NCI-H128 (cell line): ENCODE results near the gene FAF1.
"Not testable (repeated sequence)": the region's sequence is repeated elsewhere in the genome, so short reads cannot be mapped to it uniquely, and the experiment has no call there.

Source experiments
- DNase-seq: peaks from one replicate; lab custom pipeline; 2025; ENCODE audit not compliant: unreplicated experiment; lab: John Stamatoyannopoulos, UW

Gene FAF1

DNA sequence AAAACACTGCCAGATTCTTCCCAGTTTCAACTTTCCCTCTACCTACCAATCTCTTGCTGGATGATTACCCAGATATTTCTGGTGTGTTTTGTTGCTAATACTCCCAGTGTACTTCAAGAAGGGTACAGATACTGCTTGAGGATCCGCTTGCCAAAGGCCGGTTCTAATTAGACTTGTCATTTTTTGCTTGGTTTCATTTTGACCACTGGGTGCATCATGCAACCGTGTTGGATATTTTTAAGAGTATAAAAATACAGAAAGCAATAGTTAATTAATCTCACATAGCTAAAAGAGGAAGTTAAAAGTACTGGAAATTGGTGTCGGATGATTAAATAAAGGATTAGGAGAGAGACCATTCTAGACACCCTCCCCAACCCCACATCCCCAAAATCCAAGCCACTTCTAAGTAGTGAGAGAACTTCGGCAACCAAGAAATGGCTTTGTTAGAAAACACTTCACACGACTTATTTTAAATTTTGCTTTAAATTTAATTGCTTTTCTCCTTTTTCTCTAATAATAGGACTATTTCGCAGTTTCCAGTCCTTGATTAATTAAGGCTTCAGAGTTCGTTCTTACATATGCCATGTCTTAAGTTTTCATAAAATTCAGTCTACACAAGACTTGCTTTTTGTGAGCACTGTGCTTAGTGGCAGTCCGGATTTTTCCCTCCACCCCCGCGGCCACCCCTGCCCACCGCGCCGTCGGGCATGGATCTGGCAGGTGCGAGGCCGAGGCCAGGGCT, 7.5 kb upstream of the FAF1 start:
- DNase-seq: no peak

DNA sequence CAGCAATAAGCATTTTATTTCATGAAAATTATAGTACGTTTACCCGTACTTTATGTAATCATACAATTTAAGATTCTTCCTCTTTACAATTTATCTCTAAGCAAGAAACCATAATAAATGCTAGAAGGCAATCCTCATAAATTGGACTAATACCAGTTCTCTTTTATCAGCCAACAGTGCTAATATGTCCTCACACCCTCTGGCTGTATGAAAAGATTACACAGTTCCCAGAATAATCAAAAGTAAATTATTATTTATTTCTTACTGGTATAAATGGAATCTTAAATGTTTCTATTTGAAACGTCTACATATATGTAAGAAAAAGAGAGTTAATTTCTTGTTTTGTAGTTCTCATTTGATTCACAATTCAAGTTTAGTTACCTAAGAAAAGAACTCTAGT, 6.9 kb upstream of the FAF1 start:
- no peak for DNase-seq

DNA sequence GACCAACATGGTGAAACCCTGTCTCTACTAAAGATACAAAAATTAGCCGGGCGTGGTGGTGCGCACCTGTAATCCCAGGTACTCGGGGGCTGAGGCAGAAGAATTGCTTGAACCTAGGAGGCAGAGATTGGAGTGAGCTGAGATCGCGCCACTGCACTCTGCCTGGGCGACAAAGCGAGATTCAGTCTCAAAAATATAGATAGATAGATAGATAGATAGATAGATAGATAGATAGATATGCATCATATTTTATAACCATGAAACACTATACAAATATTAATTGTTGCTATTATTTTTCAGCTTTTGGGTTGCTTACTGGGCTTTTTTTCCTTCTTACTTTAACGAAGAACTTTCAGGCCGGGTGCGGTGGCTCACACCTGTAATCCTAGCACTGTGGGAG, 4.8 kb upstream of the FAF1 start:
- no peak for DNase-seq

DNA sequence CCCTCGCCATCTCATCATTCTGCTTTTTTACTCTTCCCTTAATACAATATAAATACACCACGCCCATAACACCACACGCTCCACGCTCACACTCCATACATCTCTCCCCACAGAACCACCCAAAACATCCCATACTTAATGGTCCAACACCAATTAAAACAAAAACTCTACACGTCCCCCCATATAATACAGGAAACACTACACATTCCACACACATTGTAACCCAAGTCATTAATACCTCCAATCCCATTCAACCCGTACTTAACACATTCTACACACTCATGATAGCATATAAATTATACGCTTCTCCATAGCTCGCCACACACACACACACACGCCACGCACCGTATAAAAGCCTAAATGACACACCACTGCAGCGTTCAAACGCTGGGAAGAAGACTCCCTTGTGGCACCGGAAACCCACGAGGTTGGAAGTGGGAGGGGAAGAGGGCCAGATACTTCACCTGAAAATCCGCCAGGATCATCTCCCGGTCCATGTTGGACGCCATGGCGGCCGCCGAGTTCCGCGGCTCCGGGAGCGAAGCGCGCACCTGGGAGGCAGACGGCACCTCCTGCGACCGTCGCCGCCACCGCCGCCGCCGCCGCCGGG, 659 bp downstream of the FAF1 start:
- DNase-seq: no peak

DNA sequence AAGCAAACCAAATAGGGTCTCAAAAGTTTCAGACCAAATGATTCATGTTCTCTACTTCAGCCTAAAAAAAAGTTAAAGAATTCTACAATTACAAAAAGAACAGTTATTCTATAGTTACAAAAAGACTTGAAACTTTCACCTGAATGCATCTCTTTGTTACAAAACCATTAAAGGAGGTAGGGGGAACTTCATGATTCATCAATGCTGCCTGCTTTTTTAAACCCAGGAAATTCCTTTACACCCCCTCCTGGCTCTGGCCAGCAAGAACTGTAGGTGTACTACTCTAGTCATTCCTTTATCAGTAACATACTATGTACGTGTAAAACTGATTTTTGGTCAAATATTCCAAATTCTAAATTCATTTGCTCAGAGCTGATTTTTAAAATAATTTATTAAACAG, 5.0 kb downstream of the FAF1 start:
- DNase-seq: no peak

DNA sequence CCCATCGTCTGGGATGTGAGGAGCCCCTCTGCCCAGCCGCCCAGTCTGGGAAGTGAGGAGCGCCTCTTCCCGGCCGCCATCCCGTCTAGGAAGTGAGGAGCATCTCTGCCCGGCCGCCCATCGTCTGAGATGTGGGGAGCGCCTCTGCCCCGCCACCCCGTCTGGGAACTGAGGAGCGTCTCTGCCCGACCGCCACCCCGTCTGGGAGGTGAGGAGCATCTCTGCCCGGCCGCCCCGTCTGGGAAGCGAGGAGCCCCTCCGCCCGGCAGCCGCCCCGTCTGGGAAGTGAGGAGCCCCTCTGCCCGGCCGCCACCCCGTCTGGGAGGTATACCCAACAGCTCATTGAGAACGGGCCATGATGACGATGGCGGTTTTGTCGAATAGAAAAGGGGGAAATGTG, 7.5 kb downstream of the FAF1 start:
- not testable (repeated sequence) for DNase-seq

DNA sequence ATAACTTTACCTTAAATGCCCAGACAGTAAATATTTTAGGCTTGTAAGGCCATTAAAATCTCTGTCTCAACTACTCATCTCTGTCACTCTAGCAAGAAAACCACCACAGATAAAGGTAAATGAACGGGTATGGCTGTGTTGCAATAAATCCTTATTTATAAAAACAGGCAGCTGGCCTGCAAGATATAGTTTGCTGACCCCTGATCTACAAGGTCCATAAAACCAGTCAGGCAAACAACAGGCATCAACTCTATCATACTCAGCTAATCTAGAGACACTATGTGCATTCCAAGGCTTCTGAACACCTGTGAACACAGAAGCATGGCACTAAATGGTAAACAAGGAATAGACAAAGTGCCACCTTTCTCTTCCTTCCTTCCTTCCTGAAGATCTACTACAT, 9.7 kb downstream of the FAF1 start:
- DNase-seq: no peak

DNA sequence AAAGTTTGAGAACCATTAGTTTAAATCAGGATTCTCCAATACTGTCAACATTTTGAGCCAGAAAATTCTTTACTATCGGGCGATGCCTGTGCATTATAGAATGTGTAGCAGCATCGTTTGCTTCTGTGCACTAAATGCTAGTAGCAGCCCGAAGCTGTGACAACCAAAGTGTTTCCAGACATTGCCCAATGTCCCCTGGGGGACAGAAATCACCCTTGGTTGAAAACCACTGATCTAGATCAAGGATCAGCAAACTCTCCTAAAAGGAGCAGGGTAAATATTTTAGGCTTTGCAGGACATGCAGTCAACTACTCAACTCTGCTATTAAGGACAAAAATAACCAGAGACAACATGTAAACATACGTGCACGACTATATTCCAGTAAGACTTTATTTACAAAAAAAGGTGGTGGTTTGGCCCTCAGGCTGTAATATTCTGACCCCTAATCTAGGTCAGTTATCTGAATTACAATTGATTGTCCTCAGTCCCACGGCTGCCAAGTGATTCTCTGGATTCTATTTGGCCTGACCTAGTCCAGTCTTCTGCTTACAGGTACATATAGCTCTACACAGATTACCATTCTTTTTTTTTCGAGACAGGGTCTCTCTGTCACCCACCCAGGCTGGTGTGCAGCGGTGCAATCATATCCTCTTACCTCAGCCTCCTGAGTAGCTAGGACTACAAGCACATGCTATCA, 10.6 kb downstream of the FAF1 start:
- no peak for DNase-seq

DNA sequence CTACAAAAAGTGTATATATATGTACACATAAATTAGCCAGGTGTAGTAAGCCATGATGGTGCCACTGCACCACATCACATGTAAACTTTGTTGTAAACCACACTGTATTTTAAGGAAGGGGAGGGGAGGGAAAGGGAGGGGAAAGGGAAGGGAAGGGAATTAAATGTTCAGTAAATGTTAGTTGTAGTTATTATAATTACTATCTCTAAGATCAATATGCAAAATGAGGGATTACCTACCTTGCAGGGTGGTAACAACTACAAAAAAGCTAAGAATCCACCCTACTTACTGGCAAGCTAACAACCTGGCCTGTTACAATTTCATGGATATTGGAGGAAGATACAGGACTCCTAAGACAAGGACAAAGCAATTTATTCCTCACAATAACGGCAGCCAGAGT, 17.7 kb downstream of the FAF1 start:
- no peak for DNase-seq

DNA sequence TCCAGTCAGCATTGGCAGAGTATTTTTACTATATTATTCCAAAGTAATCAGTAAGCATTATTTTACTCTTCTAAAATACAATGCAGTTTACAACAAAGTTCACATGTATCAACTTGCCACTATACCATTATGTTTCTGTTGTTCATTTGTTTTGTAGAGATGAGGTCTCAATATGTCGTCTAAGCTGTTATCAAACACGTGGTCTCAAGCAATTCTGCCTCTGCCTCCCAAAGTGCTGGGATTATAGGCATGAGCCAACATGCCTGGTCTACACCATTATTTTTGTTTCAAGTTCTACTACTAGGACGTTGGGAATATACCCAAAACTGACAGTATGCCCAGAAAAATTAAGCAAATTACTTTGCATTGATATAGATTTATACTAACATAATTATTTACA, 19.8 kb downstream of the FAF1 start:
- DNase-seq: no peak

DNA sequence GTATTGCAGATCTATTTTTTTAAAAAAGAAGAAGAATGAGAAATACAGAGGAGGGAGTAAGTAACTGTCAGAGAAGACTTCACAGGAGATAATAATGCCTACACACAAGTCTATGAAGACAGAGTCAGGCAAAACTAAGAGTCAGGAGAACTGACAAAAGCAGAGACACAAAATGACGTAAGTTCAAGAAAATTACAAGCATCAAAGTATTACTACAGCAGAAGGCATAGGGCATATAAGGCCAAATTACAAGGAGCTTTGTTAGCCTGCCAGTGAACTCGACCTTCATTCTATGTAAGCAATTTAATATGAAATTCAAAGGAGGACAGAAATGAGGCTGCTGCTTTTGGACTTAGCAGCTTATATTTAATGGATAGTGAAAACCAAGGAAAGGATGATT, 23.7 kb downstream of the FAF1 start:
- DNase-seq: no peak

DNA sequence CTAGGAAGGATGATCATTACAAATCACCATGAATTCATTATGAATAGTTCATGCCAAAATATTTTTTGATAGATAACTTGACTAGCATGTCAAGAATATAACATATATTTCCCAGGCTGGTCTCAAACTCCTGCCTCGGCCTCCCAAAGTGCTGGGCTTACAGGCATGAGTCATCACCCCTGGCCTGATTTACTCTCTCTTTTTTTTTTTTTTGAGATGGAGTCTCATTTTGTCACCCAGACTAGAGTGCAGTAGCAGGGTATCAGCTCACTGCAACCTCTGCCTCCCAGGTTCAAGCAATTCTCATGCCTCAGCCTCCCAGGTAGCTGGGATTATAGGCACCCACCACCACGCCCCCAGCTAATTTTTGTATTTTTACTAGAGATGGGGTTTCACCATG, 24.8 kb downstream of the FAF1 start:
- DNase-seq: not testable (repeated sequence)

DNA sequence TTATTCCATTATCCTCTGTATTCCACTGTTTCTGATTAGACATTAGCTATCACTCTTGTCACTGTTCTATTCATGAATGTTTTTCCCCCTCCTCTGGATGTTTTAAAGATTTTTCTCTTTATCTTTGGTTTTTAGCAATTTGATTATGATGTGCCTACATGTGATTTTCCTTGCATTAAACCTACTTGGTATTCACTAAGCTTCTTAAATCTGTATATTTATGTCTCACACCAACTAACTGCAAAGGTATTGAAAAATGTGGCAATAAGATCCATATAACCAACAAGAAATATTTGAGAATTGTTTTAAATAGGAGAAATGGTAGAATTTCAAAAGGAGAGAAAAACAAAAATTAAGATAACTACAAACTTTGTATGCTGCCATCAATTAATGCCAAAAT, 25.2 kb downstream of the FAF1 start:
- DNase-seq: no peak

DNA sequence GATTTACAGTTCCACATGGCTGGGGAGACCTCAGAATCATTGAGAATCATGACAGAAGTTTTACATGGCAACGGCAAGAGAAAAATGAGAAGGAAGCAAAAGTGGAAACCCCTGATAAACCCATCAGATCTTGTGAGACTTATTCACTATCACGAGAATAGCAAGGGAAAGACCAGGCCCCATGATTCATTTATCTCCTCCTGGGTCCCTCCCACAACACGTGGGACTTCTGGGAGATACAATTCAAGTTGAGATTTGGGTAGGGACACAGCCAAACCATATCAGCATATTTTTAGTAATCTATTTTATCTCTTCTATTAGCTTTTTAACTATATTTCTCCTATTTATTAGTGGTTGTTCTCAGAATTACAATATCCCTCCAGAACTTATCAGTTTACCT, 26.3 kb downstream of the FAF1 start:
- not testable (repeated sequence) for DNase-seq

DNA sequence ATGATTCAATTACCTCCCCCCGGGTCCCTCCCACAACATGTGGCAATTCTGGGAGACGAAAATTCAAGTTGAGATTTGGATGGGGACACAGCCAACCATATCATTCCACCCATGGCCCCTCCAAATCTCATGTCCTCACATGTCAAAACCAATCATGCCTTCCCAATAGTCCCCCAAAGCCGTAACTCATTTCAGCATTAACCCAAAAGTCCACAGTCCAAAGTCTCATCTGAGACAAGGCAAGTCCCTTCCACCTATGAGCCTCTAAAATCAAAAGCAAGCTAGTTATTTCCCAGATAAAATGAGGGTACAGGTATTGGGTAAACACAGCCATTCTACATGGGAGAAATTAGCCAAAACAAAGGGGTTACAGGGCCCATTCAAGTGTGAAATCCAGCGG, 28.0 kb downstream of the FAF1 start:
- DNase-seq: not testable (repeated sequence)

DNA sequence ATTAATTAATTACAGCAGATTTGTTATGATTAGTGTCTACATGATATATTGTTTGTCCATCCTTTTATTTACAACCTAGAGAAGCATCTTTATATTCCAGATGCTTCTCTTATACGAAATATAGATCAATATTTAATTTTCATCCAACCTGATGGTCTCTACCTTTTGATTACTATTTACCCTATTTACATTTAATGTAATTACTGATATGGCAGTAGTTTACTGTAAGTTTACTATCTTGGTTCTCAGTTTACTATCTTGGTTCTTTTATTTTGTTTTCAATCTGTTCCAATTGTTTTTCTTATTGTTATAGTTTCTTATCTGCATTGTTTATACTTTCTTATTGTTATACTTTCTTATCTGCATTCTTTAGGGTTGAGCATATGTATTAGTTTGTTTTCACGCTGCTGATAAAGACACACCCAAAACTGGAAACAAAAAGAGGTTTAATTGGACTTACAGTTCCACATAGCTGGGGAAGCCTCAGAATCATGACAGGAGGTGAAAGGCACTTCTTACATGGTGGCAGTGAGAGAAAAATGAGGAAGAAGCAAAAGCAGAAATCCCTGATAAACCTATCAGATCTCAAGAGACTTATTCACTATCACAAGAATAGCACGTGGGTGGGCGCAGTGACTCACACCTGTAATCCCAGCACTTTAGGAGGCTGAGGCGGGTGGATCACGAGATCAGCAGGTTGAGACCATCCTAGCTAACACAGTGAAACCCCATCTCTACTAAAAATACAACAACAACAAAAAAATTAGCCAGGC, 28.9 kb downstream of the FAF1 start:
- DNase-seq: no peak

DNA sequence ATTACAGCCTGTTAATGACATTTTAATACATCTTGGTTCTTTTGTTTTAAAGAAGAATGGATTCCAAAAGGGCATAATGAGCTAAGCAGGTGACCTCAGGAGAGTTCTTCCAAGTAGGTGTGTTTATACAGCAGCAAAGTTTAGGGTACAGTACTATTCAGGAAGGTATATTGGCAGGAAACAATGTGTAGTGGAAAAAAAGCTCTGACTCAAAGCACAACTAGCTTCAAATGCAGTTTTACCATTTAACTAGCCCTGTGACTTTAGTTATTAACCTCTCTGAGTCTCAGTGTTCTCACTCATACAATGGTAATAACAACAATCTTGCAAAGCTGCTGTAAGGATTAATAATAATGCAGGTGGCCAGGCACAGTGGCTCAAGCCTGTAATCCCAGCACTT, 29.9 kb downstream of the FAF1 start:
- DNase-seq: no peak

DNA sequence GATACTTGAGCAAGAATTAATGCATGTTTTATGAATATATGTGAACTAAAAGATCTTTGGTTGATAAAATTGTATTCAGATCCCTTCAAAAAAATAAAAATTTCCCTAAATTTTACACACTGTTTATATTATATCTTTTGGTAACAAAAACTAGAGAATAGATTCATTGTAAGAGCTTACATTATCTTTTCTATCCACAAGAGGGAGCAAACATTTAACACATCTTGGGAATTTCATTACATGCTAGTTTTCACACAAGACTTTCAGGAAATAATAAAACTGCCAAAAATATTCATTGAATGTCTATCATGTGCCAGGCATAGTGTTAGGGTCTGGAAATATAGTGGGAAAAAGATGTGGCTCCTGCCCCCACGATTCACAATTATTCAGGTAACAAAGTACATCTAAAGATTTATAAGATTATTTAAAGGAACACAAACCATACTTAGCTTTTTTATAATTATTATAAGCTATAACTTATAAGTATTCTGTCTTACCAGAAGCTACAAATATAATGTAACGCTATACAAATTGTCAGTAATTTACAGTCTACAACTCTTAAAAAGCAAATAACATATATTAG, 30.6 kb downstream of the FAF1 start:
- DNase-seq: no peak

DNA sequence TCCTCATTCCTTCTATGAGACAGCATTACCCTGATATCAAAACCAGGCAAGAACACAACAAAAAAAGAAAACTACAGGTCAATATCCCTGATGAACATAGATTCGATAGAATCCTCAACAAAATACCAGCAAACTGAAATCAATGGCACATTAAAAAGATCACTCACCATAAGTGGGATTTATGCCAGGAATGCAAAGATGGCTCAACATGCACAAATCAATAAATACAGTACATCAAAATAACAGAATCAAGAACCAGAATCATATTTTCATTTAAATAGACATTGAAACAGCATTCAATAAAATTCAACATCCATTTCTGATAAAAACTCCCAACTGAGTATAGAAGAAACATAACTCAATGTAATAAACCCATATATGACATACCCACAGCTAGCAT, 36.5 kb downstream of the FAF1 start:
- no peak for DNase-seq

DNA sequence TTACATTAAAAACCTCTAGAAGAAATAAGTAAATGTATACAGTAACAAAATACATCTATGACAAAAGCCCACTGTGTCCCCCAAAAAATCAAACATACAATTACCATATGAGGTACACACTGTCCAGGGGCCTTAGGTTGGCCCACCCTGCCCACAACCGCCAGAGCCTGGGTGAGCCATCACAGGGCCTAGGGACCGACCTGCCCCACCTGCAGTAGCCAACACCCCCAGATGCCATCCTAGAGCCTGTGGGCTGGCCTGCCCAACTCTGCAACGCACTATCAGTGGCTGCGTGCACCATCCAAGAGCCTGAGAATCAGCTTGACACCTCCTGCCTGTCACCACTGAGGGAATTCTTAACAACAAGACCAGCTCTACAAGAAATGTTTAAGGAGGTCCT, 39.0 kb downstream of the FAF1 start:
- no peak for DNase-seq

DNA sequence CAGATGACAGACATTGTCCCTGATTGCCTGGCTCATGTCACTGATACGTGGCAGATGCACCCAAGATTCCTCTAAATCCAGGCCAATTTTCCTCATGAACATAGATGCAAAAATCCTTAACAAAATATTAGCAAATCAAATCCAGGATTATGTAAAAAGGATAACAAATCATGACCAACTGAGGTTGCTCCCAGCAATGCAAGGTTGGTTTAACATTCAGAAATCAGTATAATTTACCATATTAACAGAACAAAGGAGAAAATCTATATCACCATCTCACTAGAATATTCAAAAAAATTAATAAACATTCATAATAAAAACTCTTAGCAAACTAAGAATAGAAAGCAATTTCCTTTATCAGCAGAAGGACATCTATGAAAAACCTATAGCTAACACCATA, 39.7 kb downstream of the FAF1 start:
- DNase-seq: no peak
